GM19240 (cell line): ENCODE data around the gene ALAS1.

ENCODE experiments used
- DNase-seq: peaks from one replicate; pipeline ENCODE4 v3.0.0; 2011; ENCODE audit warnings: low spot score; ENCODE audit not compliant: insufficient read length

ALAS1 gene

GRCh38 chr3:52198643-52199608 is 966 bp downstream of the ALAS1 start:
- DNase-seq, result no peak

GRCh38 chr3:52200981-52201679 is 3.2 kb downstream of the ALAS1 start:
- DNase-seq, result no peak

- no peak for DNase-seq
Observed at GRCh38 chr3:52202384-52203077, 4.6 kb downstream of the ALAS1 start.

- no peak for DNase-seq
Observed at GRCh38 chr3:52203701-52204100, 5.7 kb downstream of the ALAS1 start.

GRCh38 chr3:52204337-52205073 is 6.5 kb downstream of the ALAS1 start:
- no peak for DNase-seq

- no peak for DNase-seq
Observed at GRCh38 chr3:52205727-52206372, 7.9 kb downstream of the ALAS1 start.

GRCh38 chr3:52208556-52208955 is 10.6 kb downstream of the ALAS1 start:
- no peak for DNase-seq

GRCh38 chr3:52210037-52210436 is 12.1 kb downstream of the ALAS1 start:
- no peak for DNase-seq

- DNase-seq, result no peak
Observed at GRCh38 chr3:52210550-52211046, 12.6 kb downstream of the ALAS1 start.

- DNase-seq, result no peak
Observed at GRCh38 chr3:52211268-52211891, 13.4 kb downstream of the ALAS1 start.

- DNase-seq, result no peak
Observed at GRCh38 chr3:52213005-52213404, 15.0 kb downstream of the ALAS1 start.

- DNase-seq, result no peak
Observed at GRCh38 chr3:52213901-52214300, 15.9 kb downstream of the ALAS1 start.

- DNase-seq, result no peak
Observed at GRCh38 chr3:52215351-52215750, 17.4 kb downstream of the ALAS1 start.

GRCh38 chr3:52216585-52217408 is 18.8 kb downstream of the ALAS1 start:
- DNase-seq, result no peak

- no peak for DNase-seq
Observed at GRCh38 chr3:52217409-52217805, 19.4 kb downstream of the ALAS1 start.

- DNase-seq, result no peak
Observed at GRCh38 chr3:52218026-52218425, 20.1 kb downstream of the ALAS1 start.

- DNase-seq, result no peak
Observed at GRCh38 chr3:52218454-52218853, 20.5 kb downstream of the ALAS1 start.

GRCh38 chr3:52218937-52219650 is 21.1 kb downstream of the ALAS1 start:
- no peak for DNase-seq
